Mesothelial cell of epicardium (in vitro differentiated cells): Measurements from ENCODE around the gene BTBD1. TPM values are rescaled to one million over a fixed set of nuclear protein-coding genes. Genes with fewer than 3 reads are reported as not detected.

ENCODE experiments used
- DNase-seq, 2 experiments: peaks; one replicate each; pipeline ENCODE4 v3.0.0; 2021; ENCODE audit warnings: low spot score in 2 of 2; ENCODE audit not compliant: unreplicated experiment in 2 of 2
- H3K27ac Mint-ChIP-seq: 2 replicates; pipeline ENCODE4 v1.8.0; 2021; ENCODE audit warnings: mixed read lengths
- H3K27me3 Mint-ChIP-seq: 2 replicates; pipeline ENCODE4 v1.8.0; 2021; ENCODE audit warnings: low read depth, mixed read lengths
- H3K36me3 Mint-ChIP-seq: 2 replicates; pipeline ENCODE4 v1.8.0; 2021; ENCODE audit warnings: mixed read lengths
- H3K4me1 Mint-ChIP-seq: 2 replicates; pipeline ENCODE4 v1.8.0; 2021; ENCODE audit warnings: mixed read lengths
- H3K4me3 Mint-ChIP-seq: 2 replicates; pipeline ENCODE4 v1.8.0; 2021; ENCODE audit warnings: mild to moderate bottlenecking, moderate library complexity, mixed read lengths
- H3K9me3 Mint-ChIP-seq: 2 replicates; pipeline ENCODE4 v1.8.0; 2021; ENCODE audit warnings: mixed read lengths
- total RNA-seq: library from RNA; stranded (reverse); gene quantifications from 3 replicates; pipeline ENCODE4 v1.2.1, GENCODE V29; 2021
- TF ChIP-seq, protein P1 (sequence below): fragments of 200-600 bp; sonication (generic); IDR thresholded peaks from one replicate; pipeline ENCODE4 v1.5.0; 2021; ENCODE audit warnings: antibody characterized with exemption; ENCODE audit not compliant: unreplicated experiment

The BTBD1 gene
- total RNA-seq, 1 donor from 2014 or later: 33.4 TPM

DNA sequence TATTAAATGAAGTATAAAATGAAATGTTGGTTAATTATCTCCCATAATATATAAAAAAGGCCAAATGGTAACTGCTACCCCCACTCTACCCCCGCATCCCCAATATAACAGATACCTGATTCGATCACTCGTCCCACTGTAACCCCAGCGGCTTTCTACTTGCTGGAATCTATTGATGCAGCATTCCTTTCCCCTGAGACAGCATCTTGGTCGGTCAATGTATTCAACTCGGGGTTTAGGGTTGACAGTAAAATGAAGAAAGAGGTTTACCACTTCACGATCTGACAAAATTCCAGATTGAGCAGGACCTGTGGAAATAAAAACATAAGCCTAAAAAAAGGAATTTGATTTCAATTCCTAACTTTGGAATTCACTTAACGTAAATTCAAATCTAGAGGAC, 37.0 kb downstream of the BTBD1 start:
- H3K27me3 Mint-ChIP-seq: no peaks in the 10 kb centered on the region
- H3K4me3 Mint-ChIP-seq: no peak overlapping the region
- TF ChIP-seq, protein P1, sequence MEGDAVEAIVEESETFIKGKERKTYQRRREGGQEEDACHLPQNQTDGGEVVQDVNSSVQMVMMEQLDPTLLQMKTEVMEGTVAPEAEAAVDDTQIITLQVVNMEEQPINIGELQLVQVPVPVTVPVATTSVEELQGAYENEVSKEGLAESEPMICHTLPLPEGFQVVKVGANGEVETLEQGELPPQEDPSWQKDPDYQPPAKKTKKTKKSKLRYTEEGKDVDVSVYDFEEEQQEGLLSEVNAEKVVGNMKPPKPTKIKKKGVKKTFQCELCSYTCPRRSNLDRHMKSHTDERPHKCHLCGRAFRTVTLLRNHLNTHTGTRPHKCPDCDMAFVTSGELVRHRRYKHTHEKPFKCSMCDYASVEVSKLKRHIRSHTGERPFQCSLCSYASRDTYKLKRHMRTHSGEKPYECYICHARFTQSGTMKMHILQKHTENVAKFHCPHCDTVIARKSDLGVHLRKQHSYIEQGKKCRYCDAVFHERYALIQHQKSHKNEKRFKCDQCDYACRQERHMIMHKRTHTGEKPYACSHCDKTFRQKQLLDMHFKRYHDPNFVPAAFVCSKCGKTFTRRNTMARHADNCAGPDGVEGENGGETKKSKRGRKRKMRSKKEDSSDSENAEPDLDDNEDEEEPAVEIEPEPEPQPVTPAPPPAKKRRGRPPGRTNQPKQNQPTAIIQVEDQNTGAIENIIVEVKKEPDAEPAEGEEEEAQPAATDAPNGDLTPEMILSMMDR: no peak
- peaks cover 8% of the 10 kb centered on the region for H3K9me3 Mint-ChIP-seq
- no peak overlapping the region for H3K27ac Mint-ChIP-seq
- no peak for DNase-seq
- H3K36me3 Mint-ChIP-seq: peaks cover 35% of the 10 kb centered on the region
- peaks cover 3% of the 10 kb centered on the region for H3K4me1 Mint-ChIP-seq

DNA sequence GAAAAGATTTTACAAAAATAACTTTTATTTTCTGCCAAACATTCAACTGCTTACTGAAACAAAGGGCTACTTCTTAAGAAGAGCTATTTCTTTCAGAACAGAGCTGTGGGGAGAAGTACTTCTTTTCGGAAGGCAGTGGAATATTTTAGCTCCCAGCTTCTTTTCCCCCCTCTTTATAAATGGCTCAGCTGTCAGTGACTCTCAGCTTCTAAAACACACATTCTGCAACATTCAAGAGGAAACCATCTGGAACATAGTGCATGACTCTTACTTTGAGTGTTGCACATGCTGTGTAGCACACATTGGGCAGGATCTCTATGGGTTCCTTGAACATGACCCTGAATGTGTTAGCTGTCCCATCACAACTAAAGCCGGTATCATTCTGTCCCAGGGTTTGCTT, 48.6 kb downstream of the BTBD1 start:
- peaks cover 8% of the 10 kb centered on the region for H3K4me1 Mint-ChIP-seq
- no peaks in the 10 kb centered on the region for H3K9me3 Mint-ChIP-seq
- DNase-seq: no peak
- H3K27ac Mint-ChIP-seq: no peak overlapping the region
- H3K27me3 Mint-ChIP-seq: no peaks in the 10 kb centered on the region
- H3K4me3 Mint-ChIP-seq: no peak overlapping the region
- peaks cover 7% of the 10 kb centered on the region for H3K36me3 Mint-ChIP-seq
- TF ChIP-seq, protein P1: no peak

DNA sequence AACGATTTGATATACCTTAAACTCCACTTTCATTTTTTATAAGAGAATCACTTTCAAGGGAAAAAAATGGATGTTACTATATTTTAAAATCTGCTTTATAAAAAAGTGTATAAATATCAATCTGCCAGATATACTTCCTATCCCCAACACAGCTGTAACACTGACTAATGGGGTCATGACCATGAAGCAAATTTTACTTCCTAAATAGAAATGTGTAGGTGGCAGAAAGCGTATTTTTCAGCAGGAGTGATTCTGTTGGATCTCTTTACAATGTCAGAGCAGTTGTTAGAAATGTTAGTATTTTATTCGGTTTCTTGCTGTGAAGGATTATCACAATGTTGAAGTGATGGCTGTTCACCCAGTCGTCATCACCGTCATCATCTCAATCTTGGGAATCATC, 50.1 kb downstream of the BTBD1 start:
- TF ChIP-seq, protein P1: no peak
- Mint-ChIP-seq H3K27ac (no peak overlapping the region), H3K27me3 (no peaks in the 10 kb centered on the region), H3K36me3 (peaks cover 18% of the 10 kb centered on the region), H3K4me1 (peaks cover 21% of the 10 kb centered on the region), H3K4me3 (no peak overlapping the region), H3K9me3 (peaks cover 12% of the 10 kb centered on the region)
- no peak for DNase-seq

DNA sequence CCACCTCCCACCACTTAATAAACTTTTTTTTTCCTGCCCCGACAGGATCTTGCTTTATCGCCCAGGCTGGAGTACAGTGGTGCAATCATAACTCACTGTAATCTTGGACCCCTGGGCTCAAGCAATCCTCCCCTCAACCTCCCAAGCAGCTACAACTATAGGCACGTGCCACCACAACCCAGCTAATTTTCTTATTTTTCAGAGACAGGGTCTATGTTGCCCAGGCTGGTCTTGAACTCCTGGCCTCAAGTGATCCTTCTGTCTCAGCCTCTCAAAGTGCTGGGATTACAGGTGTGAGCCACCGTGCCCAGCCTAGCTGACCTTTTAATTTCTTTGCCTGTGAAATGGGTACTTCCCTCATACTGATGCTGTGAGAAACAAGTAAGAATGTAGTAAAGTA, 51.7 kb downstream of the BTBD1 start:
- TF ChIP-seq, protein P1: no peak
- H3K27me3 Mint-ChIP-seq: no peaks in the 10 kb centered on the region
- H3K4me1 Mint-ChIP-seq: peaks cover 30% of the 10 kb centered on the region
- DNase-seq: no peak
- peak overlapping the region; percentile 2 for H3K27ac Mint-ChIP-seq
- no peak overlapping the region for H3K4me3 Mint-ChIP-seq
- H3K36me3 Mint-ChIP-seq: peaks cover 17% of the 10 kb centered on the region
- peaks cover 14% of the 10 kb centered on the region for H3K9me3 Mint-ChIP-seq

DNA sequence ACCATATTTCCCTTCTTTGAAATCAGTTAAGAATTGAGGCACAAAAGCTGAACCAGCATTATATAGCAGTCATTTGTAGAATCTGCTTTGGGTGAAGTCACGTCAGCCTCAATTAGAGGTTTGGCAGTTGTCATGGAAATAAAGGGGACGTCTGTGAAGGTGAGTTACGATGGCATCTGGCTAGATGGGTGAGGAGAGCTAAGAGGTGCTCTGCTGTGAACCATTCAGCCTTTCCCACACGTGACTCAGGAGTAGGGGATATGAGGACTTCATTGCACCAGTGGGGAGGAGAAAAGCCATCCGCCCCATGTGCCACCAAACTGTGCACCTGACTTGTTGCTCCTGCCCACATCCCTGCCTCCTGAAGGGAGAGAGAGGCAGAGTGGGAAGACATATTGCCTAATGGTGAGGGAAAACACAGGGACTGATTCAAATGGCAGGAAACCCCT, 52.8 kb downstream of the BTBD1 start:
- peaks cover 14% of the 10 kb centered on the region for H3K9me3 Mint-ChIP-seq
- DNase-seq: no peak
- peaks cover 33% of the 10 kb centered on the region for H3K4me1 Mint-ChIP-seq
- no peaks in the 10 kb centered on the region for H3K27me3 Mint-ChIP-seq
- TF ChIP-seq, protein P1: no peak
- peak overlapping the region; percentile 39 for H3K27ac Mint-ChIP-seq
- H3K36me3 Mint-ChIP-seq: peaks cover 15% of the 10 kb centered on the region
- H3K4me3 Mint-ChIP-seq: no peak overlapping the region

DNA sequence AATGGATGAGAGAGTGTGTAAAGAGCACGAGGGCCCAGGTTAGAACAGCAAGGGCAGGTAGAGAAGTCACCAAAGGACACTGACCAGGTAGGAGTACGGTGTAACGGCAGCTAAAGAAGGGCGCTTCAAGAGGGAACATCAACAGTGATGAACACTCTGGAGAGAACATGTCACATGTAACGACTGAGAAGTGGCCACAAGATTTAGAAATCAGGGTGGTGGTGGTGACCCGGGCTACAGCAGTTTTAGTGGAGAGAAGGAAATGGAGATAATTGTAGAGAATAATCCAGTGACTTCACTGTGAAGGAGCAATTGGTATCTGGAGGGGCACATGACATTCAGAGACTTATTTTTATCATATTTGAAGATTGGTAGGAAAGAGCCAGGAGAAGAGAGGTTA, 54.4 kb downstream of the BTBD1 start:
- TF ChIP-seq, protein P1: no peak
- Mint-ChIP-seq H3K4me3 (peak overlapping the region; percentile 99), H3K4me1 (peaks cover 33% of the 10 kb centered on the region)

More for the DNA sequence above, 54.4 kb downstream of the BTBD1 start:
- Mint-ChIP-seq H3K27me3 (no peaks in the 10 kb centered on the region), H3K9me3 (peaks cover 14% of the 10 kb centered on the region), H3K27ac (no peak overlapping the region), H3K36me3 (peaks cover 18% of the 10 kb centered on the region)
- no peak for DNase-seq
